T-helper 2 cell treated with Interferon-gamma antibody and Interleukin-4, amounts not matched to agents 100 ng/mL and 5 ng/mL, for 36 hours (primary cell): ENCODE data around the gene RBBP6. TPM values are rescaled to one million over a fixed set of nuclear protein-coding genes. Genes with fewer than 3 reads are reported as not detected.

Experiments used
- total RNA-seq: library from RNA; stranded (reverse); gene quantifications from 2 replicates; pipeline ENCODE4 v1.2.3, GENCODE V29; 2022

Gene RBBP6
- total RNA-seq, 1 donor from 2014 or later = 64.1 TPM

Other genes starting within 250 kb of the RBBP6 start
- gene TNRC6A, start 190.1 kb downstream of the RBBP6 start, total RNA-seq = 47.9 and 49.6 TPM in 2 replicates